ENCODE measurements around the gene CFAP410.

CFAP410 gene

DNA sequence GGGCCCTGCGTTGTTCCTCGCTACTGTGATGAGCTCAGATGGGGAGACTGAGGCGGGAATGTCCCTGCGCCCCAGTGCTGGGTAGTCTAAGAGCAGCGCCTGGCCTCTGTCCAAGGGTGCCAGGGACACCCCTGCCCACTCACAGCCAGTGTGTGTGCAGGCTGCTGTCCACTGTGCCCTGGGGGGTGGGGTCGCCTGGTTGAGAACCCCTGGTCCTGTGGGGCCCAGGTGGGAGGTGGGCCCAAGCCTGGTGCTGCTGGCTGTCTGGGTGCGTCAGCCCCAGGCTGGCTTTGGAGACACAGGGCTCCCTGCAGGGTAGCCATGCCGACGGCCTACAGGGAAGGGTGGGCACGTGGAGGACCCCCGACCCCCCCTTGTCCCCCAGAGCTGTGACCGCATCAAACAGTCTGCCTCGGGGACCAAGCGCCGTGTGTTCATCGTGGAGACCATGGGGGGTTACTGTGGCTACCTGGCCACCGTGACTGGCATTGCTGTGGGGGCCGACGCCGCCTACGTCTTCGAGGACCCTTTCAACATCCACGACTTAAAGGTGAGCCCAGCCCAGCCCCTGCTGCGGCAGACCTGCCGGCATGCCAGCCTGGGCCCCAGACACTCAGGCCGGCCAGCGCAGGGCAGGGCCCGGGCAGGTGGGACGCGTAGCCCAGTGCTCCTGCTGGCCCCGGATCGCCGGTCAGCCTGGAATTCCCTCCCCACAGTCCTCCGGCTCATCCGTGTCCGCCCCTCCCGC lies 14.9 kb downstream of the CFAP410 start:
- no peak for DNase-seq (ENCODE audit: low spot score)
- TF ChIP-seq, protein P1, sequence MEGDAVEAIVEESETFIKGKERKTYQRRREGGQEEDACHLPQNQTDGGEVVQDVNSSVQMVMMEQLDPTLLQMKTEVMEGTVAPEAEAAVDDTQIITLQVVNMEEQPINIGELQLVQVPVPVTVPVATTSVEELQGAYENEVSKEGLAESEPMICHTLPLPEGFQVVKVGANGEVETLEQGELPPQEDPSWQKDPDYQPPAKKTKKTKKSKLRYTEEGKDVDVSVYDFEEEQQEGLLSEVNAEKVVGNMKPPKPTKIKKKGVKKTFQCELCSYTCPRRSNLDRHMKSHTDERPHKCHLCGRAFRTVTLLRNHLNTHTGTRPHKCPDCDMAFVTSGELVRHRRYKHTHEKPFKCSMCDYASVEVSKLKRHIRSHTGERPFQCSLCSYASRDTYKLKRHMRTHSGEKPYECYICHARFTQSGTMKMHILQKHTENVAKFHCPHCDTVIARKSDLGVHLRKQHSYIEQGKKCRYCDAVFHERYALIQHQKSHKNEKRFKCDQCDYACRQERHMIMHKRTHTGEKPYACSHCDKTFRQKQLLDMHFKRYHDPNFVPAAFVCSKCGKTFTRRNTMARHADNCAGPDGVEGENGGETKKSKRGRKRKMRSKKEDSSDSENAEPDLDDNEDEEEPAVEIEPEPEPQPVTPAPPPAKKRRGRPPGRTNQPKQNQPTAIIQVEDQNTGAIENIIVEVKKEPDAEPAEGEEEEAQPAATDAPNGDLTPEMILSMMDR (IDR thresholded peaks at IDR 0.05; ENCODE audit: extremely low read depth, missing control alignments) = no peak

DNA sequence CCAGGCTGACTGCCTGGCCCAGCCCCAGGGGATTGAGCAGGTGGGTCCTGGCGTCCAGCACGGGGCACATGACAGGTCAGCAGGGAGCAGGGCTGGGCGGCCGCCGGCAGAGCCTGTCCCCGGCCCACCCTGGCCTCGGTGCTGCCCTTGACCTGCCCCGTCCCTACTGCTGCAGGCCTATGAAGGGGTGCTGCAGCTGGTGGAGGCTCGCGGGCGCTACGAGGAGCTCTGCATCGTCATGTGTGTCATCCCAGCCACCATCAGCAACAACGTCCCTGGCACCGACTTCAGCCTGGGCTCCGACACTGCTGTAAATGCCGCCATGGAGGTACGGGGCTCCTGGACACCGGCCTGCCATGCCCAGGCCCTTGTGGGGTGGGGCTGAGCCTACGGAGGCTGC lies 15.6 kb downstream of the CFAP410 start:
- no peak for DNase-seq (ENCODE audit: low spot score)
- TF ChIP-seq, protein P1 (IDR thresholded peaks at IDR 0.05; ENCODE audit: extremely low read depth, missing control alignments) = no peak

DNA sequence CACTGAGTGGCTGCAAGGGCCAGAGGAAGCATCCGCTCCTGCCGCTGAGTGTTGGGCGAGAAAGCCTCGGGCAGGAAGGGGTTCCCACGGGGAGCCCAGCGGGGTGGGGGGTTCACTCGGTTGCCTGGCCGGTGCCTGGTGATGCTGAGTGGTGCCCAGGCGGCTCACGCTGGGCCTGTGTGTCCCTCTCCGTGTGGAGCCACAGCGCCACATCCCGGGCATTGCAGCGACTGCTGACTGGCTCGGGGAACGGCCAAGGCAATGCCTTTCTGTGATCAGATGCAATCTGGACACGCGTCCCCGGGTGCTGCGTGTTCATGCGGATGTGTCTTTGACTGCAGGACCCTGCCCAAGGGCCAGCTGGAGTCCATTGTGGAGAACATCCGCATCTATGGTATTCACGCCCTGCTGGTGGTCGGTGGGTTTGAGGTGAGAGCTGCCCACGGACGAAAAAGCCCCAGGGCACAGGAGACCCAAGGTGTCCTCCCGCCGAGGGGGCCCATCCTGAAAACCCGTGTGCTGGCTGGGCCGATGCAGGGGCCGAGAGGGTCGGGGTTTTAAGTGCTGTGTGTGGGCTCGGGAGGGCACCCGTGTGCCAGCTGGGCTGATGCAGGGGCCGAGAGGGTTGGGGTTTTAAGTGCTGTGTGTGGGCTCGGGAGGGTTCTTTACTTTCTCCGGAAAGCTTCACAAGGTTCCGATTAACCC lies 16.4 kb downstream of the CFAP410 start:
- DNase-seq (ENCODE audit: low spot score) = no peak
- TF ChIP-seq, protein P1 (IDR thresholded peaks at IDR 0.05; ENCODE audit: extremely low read depth, missing control alignments) = no peak

DNA sequence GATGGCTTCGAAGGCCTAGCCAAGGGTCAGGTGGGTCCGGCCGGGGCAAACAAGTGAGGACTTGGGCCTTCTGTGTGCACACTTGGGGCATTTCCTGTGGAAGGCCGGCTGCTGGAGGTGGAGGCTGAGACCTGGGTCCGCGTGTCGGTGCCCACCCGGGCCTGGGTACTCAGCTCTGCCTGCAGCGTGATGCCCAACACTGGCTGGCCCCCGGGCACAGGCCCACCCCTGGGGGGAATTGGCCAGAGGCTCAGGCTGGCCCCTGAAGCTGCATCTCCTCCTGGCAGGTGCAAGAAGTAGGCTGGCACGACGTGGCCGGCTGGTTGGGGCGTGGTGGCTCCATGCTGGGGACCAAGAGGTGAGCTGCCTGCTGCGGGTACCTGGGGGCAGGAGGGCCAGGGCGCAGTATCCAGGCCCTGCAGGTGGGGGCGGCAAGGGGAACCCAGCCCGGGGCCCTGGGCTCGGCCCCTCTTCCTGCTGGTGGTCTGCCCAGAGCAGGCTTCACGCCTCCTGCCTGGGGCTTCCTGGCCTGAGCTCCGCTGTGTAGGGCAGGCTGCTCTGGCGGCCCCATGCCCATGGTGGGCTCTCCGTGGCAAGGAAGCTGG lies 17.2 kb downstream of the CFAP410 start:
- no peak for DNase-seq (ENCODE audit: low spot score)
- TF ChIP-seq, protein P1 (IDR thresholded peaks at IDR 0.05; ENCODE audit: extremely low read depth, missing control alignments) = no peak

DNA sequence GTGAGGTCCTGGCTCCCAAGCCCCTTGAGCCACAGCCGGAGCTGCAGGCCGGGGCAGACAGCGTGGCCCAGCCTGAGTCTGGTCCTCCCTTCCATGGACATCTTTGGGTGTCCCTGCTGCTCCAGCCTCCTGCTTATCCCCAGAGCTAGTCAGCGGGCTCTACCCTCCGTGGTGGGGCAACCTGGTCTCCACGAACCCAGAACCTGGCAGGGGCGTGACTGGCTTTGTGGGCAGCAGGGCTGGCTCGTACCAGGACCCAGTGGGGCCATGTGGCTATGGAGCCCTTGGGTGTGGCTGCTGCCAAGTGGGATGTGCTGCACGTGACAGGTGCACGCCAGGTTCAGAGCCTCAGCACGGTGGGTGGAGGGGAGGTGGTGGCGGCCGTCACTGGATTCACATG lies 18.3 kb downstream of the CFAP410 start:
- TF ChIP-seq, protein P1 (IDR thresholded peaks at IDR 0.05; ENCODE audit: extremely low read depth, missing control alignments) = no peak
- DNase-seq (ENCODE audit: low spot score) = no peak

DNA sequence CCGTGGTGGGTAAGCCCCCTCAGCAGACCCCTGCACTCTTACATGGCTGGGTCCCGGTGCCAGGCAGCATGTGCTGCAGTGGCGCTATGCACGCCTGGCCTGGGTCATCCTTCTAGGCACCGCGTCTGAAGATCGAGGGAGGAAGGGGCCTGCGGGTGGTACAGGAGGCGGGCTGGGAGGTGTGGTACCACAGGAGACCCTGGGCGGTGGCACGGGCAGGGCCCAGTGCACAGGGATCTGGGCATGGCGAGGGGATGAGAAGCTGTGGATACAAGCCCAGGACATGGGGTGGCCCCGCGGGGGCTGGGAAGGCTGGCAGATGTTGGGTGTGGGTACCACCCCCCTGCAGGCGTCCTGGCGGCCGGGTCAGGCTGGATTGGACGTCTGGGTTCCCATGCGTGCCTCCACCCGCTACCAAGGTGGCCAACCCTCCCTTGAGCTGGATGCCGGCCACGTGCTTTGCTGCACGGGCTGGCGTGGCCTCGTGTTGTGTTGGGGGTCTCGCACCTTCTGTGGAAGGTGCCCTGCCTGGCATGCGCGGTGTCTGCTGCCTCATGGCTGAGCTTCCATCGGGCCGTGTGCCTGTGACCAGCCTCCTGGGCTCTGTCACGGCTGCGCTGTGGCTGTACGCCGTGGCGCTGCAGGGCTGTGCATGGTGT lies 19.7 kb downstream of the CFAP410 start:
- TF ChIP-seq, protein P1 (IDR thresholded peaks at IDR 0.05; ENCODE audit: extremely low read depth, missing control alignments) = no peak
- no peak for DNase-seq (ENCODE audit: low spot score)
